ENCODE measurements around the gene FBL. TPM values are rescaled to one million over a fixed set of nuclear protein-coding genes. Genes with fewer than 3 reads are reported as not detected.

FBL gene
- total and polyA plus RNA-seq, 2 of the 8 experiments (the other 6 are each of a cell fraction or from before 2014, with no cell fraction given): 790 to 1,361 TPM

DNA sequence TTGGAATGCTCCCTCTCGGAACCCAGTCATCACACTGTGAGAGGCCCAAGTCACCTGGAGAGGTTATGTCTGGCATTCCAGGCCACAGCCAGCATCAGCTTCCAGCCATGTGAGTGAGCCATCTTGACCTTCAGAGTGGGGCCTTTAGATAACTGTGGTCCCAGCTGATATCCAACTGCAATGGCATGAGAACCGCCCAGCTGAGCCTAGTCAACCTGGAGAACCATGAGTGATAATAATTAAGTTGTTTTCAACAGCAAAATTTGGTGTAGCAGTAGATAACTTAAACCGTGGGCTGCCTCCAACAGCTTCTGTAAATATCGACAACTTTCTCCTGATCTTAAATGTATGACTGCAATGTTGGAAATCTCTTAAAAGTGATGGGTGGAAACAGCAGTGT is 36.8 kb downstream of the FBL start:
- no peak overlapping the region for H2BK15ac ChIP-seq (ENCODE audit: low read length)
- no peak for DNase-seq (ENCODE audit: low read depth in 1 of 2, low spot score in 2 of 2)
- H4K8ac ChIP-seq (ENCODE audit: extremely low read depth, insufficient read depth, low read length): no peak overlapping the region
- no peak overlapping the region for H2BK5ac ChIP-seq (ENCODE audit: low read depth, low read length)
- no peak overlapping the region for H3K4me2 ChIP-seq (ENCODE audit: insufficient read depth in 1 of 2, low read depth in 2 of 2, low read length in 2 of 2)
- no peak overlapping the region for H2BK20ac ChIP-seq (ENCODE audit: low read length)
- no peak for FAIRE-seq
- H4K20me1 ChIP-seq (replicated peaks in 1 of 2; ENCODE audit: control insufficient read depth in 1 of 2, insufficient read depth in 2 of 2, low read length in 2 of 2): peaks cover 0 to 3% of the 10 kb centered on the region in 2 experiments
- 87% methylated on average over 4 of the region's 4 CpGs; no CpG with 5 or more reads in 1 of the 2 experiments for WGBS, 2 experiments (ENCODE audit: extremely low coverage in 1 of 2, insufficient coverage in 1 of 2, insufficient read length in 1 of 2, insufficient replicate concordance in 2 of 2, low coverage in 1 of 2, low lambda C conversion rate in 2 of 2, missing lambda C conversion rate in 1 of 2)
- no peak overlapping the region for H3K4me3 ChIP-seq (ENCODE audit: extremely low read depth in 1 of 4, insufficient read depth in 2 of 4, low read depth in 3 of 4, low read length in 4 of 4)
- H3K9ac ChIP-seq (replicated peaks in 1 of 4; ENCODE audit: extremely low read depth in 1 of 4, low read depth in 3 of 4, low read length in 3 of 4): no peak overlapping the region
- H4K91ac ChIP-seq (replicated peaks; ENCODE audit: insufficient read length, low read length): no peak overlapping the region
- POLR2A ChIA-PET (ENCODE audit: partially characterized antibody): interaction anchor here (1.0 kb wide), 1 partner anchor 9 kb away, joined by 4 read pairs; no protein-coding TSS in a partner anchor
- no peak for TF ChIP-seq SIX5 (IDR thresholded peaks at IDR 0.05; ENCODE audit: low read depth, low read length)
- no peak for TF ChIP-seq ZNF274 (IDR thresholded peaks at IDR 0.05; ENCODE audit: borderline replicate concordance, extremely low read depth, low read length)
- no peak for TF ChIP-seq BCL11A (IDR thresholded peaks at IDR 0.05; ENCODE audit: low read depth in 2 of 2, low read length in 2 of 2)
- TF ChIP-seq, protein P1, sequence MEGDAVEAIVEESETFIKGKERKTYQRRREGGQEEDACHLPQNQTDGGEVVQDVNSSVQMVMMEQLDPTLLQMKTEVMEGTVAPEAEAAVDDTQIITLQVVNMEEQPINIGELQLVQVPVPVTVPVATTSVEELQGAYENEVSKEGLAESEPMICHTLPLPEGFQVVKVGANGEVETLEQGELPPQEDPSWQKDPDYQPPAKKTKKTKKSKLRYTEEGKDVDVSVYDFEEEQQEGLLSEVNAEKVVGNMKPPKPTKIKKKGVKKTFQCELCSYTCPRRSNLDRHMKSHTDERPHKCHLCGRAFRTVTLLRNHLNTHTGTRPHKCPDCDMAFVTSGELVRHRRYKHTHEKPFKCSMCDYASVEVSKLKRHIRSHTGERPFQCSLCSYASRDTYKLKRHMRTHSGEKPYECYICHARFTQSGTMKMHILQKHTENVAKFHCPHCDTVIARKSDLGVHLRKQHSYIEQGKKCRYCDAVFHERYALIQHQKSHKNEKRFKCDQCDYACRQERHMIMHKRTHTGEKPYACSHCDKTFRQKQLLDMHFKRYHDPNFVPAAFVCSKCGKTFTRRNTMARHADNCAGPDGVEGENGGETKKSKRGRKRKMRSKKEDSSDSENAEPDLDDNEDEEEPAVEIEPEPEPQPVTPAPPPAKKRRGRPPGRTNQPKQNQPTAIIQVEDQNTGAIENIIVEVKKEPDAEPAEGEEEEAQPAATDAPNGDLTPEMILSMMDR (IDR thresholded peaks at IDR 0.05; ENCODE audit: control extremely low read depth in 1 of 3, insufficient read depth in 1 of 3, low read depth in 1 of 3, low read length in 3 of 3): no peak
- no peak for TF ChIP-seq SP4 (IDR thresholded peaks at IDR 0.05; ENCODE audit: low read length)
- no peak for TF ChIP-seq RFX5 (IDR thresholded peaks at IDR 0.05; ENCODE audit: borderline replicate concordance, low read depth, low read length)
- TF ChIP-seq SUZ12 (IDR thresholded peaks at IDR 0.05; ENCODE audit: low read length): no peak
- no peak for TF ChIP-seq ASH2L (IDR thresholded peaks at IDR 0.05; ENCODE audit: low read length)
- TF ChIP-seq HDAC6 (IDR thresholded peaks at IDR 0.05; ENCODE audit: low read depth, low read length): no peak
- no peak overlapping the region for H2AK5ac ChIP-seq (ENCODE audit: low read depth, low read length)
- H3K9me3 ChIP-seq (ENCODE audit: insufficient read depth in 2 of 2, low read depth in 1 of 2, low read length in 1 of 2): 0 out of 4 replicates have a peak, but pooled peaks cover 0 to 3% of the 10 kb centered on the region in 2 experiments
- H3K4ac ChIP-seq (replicated peaks; ENCODE audit: insufficient read length, low read depth, low read length): no peak overlapping the region
- H3K14ac ChIP-seq (ENCODE audit: insufficient read length): no peak overlapping the region
- no peak overlapping the region for H3K27ac ChIP-seq (ENCODE audit: low read depth, low read length)
- no peak overlapping the region for H2BK12ac ChIP-seq (ENCODE audit: low read depth, low read length)
- no peaks in the 10 kb centered on the region for H3K4me1 ChIP-seq (replicated peaks in 1 of 4; ENCODE audit: control insufficient read depth in 3 of 4, insufficient read depth in 4 of 4, low read length in 3 of 4)
- no peaks in the 10 kb centered on the region; a peak in 1 of 7 replicates for H3K27me3 ChIP-seq (replicated peaks in 1 of 4; ENCODE audit: control insufficient read depth in 3 of 4, extremely low read depth in 1 of 4, insufficient read depth in 3 of 4, low read length in 3 of 4)
- H4K5ac ChIP-seq (ENCODE audit: insufficient read length, low read depth, low read length): no peak overlapping the region
- no peak overlapping the region for H2AFZ ChIP-seq (ENCODE audit: low read length)
- H3K79me1 ChIP-seq (ENCODE audit: low read depth, low read length): no peaks in the 10 kb centered on the region
- no peaks in the 10 kb centered on the region; the same call in 1 of the 2 replicates for H3K23me2 ChIP-seq (ENCODE audit: low read depth, low read length)
- no peak overlapping the region for H3K18ac ChIP-seq (ENCODE audit: extremely low read depth, low read length)
- H3K36me3 ChIP-seq (ENCODE audit: control insufficient read depth in 2 of 4, insufficient read depth in 4 of 4, low read length in 3 of 4): no peaks in the 10 kb centered on the region
- H3K79me2 ChIP-seq (ENCODE audit: control insufficient read depth in 1 of 2, insufficient read depth in 2 of 2, low read length in 2 of 2): no peaks in the 10 kb centered on the region
- no peak overlapping the region for H3K23ac ChIP-seq (ENCODE audit: insufficient read length)
- CTCF ChIA-PET (ENCODE audit: partially characterized antibody): interaction anchor here (2.8 to 10.5 kb wide), 2 partner anchors 17 to 34 kb away, joined by 12 to 75 read pairs; no protein-coding TSS in a partner anchor
- no peak overlapping the region for H2BK120ac ChIP-seq (replicated peaks; ENCODE audit: low read depth, low read length)
- no peak overlapping the region for H3K56ac ChIP-seq (replicated peaks; ENCODE audit: insufficient read length, low read depth, low read length)
